HG03439 (cell line): ENCODE measurements around the gene PROKR2.

Experiments used
- ATAC-seq: cut with Tn5 transposase; IDR thresholded peaks from one replicate; pipeline ENCODE4 v1.9.1; 2021; ENCODE audit warnings: mild to moderate bottlenecking, moderate library complexity; ENCODE audit not compliant: unreplicated experiment

Gene PROKR2

DNA sequence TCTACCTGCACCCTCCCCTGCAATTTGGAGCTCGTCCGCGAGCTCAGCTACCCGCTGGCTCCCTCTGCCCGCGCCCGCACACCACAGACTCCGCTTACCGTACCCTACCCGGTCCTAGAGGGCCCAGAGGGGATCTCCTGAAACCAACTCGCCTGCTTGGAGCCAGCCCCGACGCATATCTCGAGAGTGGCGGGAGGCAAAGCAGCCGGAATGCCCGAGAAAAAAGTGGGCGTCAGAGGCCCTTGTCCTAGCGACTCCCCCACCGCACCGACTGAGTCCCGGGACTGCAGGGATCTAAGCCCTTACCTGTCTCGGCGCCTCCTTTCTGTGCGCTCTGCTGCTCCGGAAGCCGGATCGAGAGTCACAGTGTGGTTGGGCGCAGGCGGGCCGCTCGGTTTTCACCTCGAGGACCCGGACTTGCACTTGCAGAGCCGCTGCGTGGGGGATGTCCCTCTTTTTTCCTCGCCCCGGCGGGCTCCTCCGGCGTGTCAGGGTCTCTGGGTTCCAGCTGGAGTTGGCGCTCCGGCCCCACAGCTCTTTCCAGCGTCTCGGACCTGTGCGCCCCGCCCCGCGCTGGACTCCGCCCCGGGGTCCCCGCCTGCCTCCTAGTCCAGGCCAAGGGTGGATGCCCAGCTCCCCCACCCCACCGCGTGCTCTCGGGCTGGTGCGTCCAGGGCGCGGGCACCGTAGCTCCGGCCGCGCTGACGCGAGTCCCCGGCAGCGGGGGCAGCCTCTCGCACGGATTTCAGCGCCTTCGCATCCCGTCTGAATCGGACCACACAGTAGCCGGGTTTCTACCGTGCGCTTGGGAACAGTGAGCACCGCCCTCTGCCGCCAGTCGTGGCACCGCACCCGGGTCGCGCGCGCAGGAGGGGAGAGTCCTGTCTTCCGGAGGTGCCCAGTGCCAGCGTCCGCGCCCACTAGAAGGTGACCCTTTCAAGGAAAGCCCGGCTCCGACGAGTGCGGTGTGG lies at the start of gene PROKR2:
Gene PROKR2, minus strand, starts transcription at position 767 of the 971 bp plus-strand sequence. CDS start 2,585 bp downstream, outside the sequence.
- ATAC-seq: no peak

DNA sequence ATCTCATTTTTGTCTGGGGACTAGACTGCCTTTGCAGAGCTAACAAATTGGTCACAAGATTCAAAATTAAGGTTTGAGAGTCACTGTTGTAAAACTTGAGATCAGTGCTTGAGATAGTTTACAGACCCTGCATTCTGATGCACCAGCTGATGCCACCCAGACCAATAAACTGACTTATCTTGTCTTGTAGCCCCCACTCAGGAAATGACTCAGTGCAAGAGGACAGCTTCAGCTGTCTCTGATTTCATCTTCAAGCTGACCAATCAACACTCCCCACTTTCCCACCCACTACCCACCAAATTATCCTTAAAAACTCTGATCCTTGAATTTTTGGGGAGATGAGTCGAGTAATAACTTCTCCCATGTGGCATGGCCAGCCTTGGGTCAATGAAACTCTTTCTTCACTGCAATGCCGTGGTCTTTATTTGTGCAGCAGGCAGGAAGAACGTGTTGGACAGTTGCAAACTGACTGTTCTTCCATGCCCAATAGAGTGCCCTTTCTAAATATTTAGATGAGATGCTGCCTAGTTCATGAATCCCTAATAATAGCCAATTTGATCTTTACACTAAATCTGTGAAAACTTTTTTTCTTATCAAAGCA lies 48.3 kb upstream of the PROKR2 start:
- no peak for ATAC-seq

DNA sequence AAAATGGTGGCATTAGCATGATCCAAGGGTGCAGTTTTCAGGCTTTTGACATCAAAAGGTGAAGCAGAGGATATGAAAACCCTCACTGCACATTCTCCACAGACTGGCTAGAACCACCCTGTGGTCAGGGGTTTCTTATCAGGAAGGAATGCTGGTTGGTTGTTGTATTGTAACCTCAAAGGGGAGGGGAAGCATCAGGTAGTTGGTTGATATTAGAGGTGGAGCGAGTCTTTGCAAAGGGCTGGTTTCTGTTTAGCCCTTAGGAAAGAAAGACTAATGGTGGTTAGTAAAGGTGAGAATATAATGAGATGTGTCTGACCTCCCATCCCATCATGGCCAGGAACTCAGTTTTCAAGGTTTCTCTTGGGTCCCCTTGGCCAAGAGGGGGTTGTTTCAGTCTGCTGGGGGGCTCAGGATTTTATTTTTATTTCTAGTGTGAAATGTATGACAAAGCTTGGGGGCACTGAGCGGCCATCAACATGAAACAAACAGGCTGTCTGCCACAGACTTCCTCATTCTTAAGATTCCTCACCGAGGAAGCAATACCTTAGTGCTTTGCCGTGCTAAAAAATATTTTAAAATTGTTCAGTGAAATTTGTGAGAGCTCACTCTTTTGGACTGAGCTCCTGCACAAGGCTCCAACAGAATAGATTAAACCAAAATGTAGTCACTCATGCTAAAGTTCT lies 47.5 kb upstream of the PROKR2 start:
- ATAC-seq: no peak

DNA sequence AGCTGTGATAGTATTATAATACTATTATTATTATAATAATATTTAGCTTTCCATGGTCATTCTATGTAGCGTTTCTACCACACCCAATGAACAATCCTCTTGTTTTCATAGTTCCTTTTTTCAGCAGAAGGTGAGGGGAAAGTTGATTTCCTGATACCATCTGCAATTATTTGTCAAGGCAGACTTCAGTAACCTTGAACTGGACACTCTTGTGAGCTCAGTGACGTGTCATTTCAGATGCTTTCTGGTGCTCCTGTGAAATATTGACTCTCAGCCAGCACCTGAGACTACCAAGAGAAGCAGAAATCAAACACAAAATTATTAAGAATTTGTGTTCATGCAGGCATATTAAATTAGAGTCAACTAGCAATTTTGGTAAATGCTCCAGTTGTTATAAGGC lies 46.0 kb upstream of the PROKR2 start:
- ATAC-seq: no peak

DNA sequence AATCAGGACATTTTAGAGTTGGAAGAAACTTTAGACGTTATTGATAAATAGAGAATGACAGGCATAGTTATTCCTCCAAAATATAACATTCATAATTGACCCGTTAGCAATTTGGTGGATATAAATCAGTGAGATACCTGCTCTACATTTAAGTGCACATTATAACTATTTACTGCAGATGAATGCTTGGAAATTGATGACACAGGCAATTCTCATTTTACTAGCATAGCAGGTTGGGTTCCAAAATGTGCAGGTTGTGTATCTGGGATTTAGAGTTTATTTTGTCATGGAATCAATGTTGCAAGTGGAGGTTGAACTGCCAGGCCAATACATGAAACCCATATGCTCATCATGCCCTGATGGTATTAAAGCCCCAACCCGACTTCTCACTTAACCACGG lies 44.4 kb upstream of the PROKR2 start:
- ATAC-seq: no peak

DNA sequence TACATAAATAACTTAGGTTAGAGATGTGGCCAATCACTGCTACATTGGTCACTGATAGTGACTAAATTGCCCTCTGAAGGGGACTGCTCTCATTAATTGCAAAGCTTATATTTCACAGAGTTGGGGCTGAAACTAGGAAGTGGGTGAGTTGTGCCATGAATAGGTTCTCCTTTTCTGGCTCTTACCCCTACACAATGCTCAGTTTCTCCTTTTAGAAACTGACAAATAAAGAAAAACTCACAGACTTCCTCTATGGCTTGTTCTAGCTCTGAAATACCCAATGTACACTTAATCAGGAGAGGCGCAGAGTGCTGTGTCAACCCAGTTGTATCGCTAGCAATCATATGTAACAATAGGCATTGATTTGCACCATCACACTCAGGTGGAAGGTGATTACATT lies 41.2 kb upstream of the PROKR2 start:
- ATAC-seq: no peak

DNA sequence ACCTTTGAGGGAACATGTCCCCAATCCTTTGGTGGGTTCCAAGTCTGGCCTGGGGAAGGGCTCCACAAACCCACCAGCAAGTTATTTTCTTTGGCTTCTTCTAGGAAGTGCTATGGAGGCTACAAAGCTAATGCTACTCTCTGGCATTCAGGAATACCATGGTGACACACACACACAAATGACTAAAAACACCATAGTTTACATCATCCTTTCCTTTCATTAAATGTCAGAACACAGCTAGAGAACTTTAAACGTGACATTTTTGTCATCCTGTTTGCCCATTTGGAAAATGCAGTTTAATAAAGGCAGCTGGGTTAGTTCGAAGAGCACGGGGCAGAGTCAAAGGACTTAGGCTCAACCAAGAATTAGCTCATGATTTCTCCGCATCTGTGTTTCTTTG lies 40.2 kb upstream of the PROKR2 start:
- ATAC-seq: no peak

DNA sequence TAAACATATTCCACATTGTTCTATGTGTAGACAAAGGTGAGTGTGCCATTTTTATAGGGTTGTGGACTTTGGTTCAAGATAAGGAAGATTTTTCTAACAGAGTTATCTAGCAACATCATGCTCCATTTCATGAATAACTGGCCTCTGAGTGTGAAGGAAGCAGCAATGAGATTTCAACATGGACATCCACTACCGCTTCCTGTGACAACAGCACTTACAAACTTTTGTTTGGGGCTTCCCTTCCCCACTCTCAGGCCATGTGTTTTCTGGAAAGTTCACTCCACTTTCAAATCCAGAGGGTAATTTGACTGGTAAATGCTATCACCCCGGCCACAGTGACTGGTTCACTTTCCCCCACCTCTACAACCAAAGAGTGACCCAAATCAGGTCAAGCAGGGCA lies 38.1 kb upstream of the PROKR2 start:
- ATAC-seq: no peak

DNA sequence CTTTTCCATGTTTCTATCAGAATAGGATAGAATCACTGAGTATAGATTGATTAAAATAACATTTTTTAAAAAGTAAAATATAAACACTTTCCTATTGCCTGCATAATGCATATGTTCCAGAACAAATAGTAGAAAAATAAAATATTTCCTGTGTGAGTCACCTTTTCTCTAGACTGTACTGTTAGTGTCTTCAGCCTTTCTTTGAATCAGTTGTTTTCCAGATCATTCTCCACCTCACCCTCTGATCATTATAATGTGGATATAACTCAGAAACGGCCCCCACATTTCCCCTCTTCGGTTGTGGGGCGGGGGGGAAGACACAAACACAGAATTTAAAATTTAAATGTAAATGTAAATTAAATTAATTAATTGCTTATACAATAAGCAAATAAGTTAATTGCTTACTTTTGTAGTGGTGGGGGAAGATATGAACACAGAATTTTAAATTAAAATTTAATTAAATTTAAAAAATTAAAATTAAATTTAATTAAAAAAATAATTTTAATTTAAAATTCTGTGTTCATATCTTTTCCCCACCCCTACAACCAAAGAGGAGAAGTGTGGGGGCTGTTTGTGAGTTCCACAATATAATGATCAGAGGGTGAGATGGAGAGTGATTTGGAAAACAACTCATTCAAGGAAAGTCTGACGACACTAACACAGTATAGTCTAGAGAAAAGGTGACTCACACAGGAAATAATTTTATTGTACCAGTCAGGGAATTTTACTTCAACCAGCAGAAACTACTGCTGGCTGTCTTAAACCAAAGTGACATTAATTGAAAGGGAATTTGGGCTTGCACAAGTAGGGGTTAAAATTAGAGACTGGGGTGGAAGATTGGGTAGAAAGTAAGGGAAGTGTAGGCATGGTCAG lies 37.1 kb upstream of the PROKR2 start:
- no peak for ATAC-seq

DNA sequence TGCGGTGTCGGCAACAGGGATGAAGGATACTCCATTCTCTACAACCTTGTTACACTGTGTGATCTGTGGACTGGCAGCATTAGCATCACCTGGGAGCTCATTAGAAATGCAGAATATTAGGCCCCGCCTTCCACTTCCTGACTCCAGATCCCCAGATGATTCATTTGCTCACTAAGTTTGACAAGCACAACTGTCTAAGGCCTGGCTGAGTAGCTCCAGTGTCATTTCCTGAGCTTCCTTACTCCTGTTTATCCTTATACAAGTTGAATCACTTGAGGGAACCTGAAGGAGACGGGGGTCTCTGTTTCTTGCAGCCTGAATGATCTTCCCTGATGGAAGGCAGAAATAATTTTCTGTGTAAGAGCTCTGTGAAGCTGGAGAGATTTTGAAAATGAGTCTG lies 32.7 kb upstream of the PROKR2 start:
- ATAC-seq: no peak

DNA sequence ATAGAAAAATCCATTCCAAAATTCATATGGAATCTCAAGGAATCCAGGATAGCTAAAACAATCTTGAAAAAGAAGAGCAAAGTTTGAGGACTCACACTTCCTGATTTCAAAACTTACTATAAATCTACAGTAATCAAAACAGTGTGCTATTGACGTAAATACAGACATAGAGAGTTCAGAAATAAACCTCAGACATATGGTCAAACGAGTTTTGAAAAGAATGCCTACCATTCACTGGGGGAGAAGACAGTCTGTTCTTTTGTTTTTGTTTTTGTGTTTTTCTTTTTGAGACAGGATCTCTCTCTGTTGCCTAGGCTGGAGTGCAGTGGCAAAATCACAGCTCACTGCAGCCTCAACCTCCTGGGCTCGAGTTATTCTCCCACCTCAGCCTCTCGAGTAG lies 25.3 kb upstream of the PROKR2 start:
- ATAC-seq: no peak

DNA sequence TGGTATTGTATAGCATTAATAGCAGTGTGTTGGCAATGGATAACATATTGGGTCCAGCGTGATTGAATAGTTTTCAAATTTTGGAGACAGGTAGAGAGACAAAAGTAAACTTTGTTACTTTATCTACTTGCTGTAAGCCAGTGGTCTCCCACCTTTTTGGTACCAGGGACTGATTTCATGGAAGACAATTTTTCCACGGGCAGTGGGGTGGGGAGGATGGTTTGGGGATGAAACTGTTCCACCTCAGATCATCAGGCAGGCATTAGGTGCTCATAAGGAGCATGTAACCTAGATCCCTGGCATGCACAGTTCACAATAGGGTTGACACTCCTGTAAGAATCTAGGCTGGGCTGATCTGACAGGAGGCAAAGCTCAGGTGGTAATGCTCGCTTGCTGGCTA lies 14.6 kb upstream of the PROKR2 start:
- ATAC-seq: no peak

DNA sequence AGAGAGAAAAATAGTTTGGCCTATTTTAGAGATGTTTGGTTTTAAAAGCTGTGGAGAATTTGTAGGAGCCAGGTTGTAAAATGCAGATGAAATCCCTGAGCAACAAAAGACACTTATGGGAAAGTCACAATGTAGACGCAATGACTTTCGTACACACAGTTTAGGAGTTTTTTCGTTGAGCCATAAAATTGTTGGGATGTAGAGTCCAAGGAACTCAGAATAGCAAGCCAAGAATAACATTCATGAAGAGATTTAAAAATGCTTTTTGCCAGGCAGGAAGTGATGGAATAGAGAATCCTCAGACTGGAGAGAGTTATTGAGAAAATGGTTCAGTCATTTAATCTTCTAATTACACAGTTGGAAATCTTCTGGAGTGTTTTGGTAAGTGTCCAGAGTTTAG lies 11.5 kb upstream of the PROKR2 start:
- ATAC-seq: no peak

DNA sequence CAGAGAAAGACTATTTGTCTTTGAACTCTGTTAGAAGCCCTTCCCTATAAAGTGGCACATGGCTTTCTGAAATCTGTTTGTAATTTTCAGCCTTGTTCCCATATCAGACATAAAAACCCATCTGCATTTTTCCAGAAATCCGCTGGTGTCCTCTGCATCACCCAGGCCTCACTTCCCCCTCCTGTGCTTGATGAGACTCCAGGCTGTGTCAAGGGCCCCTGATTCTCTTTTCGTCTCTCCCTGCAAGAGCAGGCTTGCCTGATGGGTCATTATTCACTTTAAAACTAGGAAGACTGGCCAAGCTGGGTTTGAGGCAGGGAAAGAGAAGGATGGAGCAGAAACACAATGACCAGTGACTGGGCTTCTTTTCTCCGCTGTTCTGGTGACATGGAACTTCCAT lies 10.6 kb upstream of the PROKR2 start:
- ATAC-seq: no peak

DNA sequence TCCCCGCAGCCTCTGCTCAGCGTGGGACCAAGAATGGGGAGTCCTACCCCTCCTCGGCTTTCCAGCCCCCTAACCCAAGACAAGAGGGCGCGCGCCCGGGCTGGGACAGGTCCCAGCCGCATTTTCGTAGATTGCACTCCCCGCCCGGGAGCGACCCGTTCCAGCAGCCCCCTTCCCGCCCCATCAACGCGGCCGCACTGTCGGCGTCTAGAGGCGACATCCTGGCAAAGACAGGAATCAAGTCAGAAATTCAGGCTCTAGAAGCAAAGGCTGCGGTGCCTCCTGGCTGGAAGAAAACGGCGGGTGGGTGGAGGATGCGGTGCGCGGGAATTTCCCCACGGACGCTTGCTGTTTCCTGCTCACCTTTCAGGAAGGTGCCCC lies 957 bp downstream of the PROKR2 start:
- no peak for ATAC-seq

DNA sequence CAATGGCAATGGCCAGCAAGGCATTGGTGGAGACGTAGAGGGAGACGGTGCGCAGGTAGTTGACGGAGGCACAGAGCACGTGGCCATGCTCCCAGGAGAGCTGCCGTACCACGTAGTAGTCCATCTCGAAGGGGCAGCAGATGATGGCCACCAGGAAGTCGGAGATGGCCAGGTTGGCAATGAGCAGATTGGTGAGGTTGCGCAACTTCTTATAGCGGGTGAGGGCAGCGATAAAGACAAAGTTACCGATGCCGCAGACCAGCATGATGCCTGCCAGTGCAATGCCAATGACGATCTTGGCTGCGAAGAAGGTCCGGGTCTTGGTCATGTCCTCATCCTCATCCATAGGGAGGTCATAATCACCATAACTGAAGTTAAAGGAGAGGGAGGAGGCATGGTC lies 2.8 kb downstream of the PROKR2 start:
- ATAC-seq: no peak

DNA sequence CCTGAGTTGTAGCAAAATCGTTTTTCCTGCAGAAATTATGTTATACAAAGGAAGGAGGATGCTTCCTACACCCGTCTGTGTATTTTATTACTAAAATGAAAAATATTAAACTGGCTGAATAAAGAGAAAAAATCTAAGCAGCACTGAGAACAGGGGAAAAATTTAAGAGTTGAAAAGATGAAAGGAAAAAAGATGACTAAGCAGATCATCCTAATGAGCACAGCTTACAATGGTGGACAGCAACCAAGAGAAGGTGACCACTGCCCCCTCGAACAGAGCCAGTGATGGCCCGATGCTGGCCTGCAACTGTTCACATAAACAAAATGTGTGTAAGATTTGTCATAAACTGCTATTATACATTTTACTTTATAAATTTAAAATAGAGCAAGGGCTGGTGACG lies 4.2 kb downstream of the PROKR2 start:
- no peak for ATAC-seq

DNA sequence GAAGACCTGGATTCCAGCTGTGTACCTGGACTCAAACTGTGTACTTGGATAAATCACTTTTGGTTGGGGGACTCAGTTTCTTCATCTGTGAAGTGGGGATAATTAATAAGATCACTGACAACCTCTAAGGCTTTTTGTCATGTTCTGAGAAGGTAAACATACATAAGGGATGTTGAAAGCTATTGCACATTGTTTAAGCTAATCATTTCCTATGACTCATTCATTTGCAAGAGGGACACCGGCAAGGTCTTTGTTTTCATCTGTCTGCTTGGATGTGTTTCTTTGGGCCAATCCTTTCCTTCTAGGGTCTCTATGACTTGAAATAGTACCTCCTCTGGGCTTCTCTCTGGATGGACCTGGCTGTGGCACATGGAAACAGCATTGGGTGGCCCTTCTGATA lies 6.8 kb downstream of the PROKR2 start:
- no peak for ATAC-seq

DNA sequence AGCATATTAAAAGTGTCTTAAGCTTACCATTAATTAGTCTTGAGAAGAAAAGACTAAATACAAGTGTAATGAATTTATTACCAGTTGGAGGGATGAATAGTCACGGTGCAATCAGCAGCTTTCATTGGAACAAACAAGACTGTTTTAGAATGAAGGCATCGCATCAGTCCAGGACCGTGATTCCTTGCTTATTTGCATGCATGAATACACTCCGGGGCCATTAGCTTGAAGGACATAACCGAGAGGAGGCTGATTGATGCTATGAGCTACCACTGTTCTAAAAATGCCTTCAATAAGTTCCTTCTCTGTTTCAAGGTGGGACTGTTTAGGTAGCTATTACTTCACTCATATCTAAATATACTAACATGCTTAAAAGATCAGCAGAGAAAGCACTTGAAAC lies 17.9 kb downstream of the PROKR2 start:
- no peak for ATAC-seq

DNA sequence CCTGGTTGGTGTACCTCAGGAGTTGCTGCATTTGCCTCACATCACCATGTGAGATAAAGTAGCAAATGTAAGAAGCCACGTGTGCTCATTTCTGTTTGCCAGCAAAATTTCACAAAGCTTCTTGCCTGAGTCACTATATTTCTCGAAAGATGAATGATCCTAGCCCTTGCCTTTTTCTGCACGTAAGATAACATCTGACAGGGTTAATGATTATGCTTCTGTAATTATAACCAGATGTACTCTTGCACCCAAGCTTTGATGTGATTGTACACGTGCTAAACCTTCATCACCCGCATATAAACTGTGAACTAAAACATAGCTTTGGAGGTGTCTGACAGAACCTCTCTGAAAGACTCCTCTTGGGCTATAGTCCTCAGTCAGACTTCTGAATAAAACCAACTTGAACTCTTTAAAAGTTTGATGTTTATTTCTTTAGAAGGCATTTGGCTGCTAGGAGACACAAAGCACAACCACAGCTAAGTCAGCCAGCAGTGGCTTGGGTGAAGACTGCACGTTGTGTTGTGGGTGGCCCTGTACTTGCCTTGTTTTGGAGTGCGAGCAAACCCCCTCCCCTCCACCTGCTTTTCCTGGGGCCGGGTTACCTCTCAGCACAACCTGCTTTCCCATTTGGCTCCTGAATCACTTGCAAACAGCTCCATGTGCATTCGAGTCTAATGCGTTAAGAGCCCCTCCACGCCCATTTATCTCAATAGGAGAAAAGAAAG lies 19.3 kb downstream of the PROKR2 start:
- no peak for ATAC-seq
